SKM-1 treated with dmso at 0.1 percent for 144 hours (cell line): ENCODE data around the gene LYSET.
"Not testable (repeated sequence)": the region's sequence is repeated elsewhere in the genome, so short reads cannot be mapped to it uniquely, and the experiment has no call there.

ENCODE experiments used
- DNase-seq: peaks from one replicate; lab custom pipeline; 2025; ENCODE audit not compliant: unreplicated experiment; lab: John Stamatoyannopoulos, UW

The LYSET gene

GRCh38 chr14:93220509-93220908 is 35.4 kb downstream of the LYSET start:
- DNase-seq, result no peak

GRCh38 chr14:93223565-93223964 is 38.4 kb downstream of the LYSET start:
- no peak for DNase-seq

- DNase-seq, result no peak
Measured at GRCh38 chr14:93228550-93228949, 43.4 kb downstream of the LYSET start.

- DNase-seq, result no peak
Measured at GRCh38 chr14:93230539-93230938, 45.4 kb downstream of the LYSET start.

- no peak for DNase-seq
Measured at GRCh38 chr14:93231129-93231979, 46.2 kb downstream of the LYSET start.

GRCh38 chr14:93232159-93232558 is 47.0 kb downstream of the LYSET start:
- no peak for DNase-seq

GRCh38 chr14:93233078-93233477 is 48.0 kb downstream of the LYSET start:
- not testable (repeated sequence) for DNase-seq

GRCh38 chr14:93234798-93235197 is 49.7 kb downstream of the LYSET start:
- no peak for DNase-seq
